ENCODE data around the gene HTR2B.
"Not testable (repeated sequence)": the region's sequence is repeated elsewhere in the genome, so short reads cannot be mapped to it uniquely, and the experiment has no call there.

The HTR2B gene

DNA sequence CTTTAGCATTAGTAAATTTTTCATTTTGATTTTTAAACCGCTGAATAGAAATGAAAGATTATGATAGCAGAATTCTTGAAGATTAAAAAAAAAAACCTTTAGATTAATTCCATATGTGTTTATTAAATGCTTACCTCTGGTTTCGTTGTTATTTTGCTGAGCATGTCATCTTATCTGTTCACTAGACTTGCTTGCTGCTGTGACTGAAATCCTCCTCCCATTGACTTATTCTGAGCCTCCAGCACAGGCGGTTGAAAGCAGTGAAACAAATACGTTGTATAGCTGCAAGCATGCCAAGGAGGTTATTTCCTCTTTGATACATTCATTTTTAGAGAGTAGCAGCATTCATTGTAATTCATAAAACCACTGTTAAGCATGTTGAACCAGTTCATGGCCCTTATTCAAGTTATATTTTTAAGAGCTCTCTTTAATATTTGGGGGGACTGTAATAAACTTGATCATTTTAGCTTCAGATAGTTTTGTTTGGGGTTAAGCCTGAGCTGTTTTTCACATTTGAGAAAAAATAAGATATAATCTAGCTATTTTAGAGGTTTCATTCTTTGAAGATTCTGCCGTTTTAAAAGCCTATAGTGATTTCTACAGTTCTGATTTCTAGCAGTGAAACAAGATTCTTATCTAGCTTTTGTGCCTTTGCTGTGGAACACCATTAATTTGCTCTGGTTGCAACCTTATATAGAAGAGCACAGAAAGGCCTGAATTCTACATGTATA lies at the start of gene HTR2B:
Gene HTR2B (minus strand): TSS at position 205 of the 731 bp plus-strand sequence. CDS start 1,278 bp downstream, outside the sequence.
- DNase-seq: no peak

- no peak for DNase-seq
These were observed 49.4 kb upstream of the HTR2B start for GRCh38 chr2:231174211-231174651.

DNA sequence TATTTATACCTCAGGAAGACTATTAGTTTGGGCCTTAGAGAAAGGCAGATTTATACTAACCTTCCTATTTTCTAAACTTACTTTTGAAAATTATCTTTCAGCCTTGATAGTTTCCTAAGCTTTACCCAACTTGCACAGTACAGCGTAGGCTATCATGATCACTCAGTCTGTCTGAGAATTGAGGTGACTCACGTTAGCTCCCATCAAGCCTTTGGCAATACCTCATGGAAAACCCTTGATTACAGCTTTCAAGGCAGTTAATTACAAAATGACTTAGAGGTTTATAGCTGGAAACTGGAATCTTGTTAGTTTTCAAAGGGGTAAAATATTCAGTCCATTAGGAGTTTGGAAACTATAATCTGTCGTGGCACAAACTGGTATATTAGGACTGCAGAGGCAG lies 47.2 kb upstream of the HTR2B start:
- no peak for DNase-seq

GRCh38 chr2:231170055-231170454 lies 45.2 kb upstream of the HTR2B start:
- DNase-seq: no peak

GRCh38 chr2:231169488-231169887 lies 44.6 kb upstream of the HTR2B start:
- DNase-seq: no peak

- DNase-seq: no peak
These were observed 43.8 kb upstream of the HTR2B start for GRCh38 chr2:231168460-231169139.

GRCh38 chr2:231167745-231168459 lies 43.1 kb upstream of the HTR2B start:
- no peak for DNase-seq

DNA sequence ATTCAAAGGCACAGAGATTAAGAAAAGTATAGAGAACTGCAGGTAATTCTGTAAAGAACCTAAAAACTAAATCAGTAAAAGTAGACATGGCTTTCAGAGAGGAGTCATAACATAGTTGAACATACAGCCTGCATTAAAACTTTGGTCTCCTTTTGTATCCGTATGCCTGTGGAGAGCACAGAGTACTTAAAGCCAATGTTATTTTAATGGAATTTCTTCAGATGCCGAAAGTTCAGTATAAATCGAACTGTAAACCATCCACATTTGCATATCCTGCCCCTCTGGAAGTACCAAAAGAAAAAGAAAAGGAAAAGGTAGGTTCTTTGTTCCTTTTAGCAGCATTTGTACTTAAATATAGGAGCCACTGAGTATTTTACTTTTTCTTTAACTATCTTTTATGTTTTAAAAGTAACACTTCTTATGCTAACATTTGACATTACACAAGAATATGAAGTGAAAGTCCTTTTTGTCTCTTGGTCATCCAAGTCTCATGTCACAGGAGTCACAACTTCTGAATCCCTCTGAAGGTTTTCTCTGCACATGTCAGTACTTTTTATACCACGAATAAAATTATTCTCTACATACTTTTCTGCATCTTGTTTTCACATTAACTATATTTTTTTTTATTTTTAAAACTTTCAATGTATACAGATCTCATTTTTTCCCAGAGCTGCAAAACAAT lies 38.7 kb upstream of the HTR2B start:
- DNase-seq: no peak

DNA sequence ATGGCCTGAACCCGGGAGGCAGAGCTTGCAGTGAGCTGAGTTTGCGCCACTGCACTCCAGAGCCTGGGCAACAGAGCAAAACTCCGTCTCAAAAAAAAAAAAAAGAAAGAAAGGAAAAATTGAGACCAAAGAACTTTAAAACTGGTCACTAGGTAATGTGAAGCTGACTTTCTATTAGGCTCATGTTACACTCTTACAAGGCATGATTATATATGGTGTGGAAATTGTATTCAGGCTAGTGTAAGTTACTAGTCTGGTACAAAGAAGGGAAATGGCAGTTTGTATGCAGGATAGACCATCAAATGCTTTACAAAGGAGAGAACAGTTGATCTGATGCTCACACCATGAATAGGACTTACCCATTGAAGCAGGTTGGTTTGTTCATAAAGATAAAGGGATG lies 38.2 kb upstream of the HTR2B start:
- DNase-seq: no peak

DNA sequence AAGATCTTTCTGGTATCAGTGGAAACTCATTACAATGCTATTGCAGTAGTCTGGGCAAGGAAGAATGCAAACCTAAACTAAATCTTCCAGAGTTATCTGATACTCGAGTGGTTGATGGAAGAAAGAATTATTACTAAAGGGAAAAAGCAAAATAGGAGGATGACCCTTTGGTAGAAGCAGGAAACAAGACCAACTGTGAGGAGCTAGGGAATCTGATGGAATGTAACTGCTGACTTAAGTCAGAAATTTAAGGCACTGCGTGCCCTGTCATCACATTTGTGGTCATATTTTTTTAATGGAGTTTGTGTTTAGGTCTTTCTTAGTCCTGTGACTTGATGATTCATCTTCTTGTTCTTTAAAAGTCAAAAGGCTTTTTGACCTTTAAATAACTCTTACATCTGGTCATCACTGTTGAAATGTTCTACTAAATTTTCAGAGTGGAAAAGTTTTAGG lies 37.1 kb upstream of the HTR2B start:
- no peak for DNase-seq

DNA sequence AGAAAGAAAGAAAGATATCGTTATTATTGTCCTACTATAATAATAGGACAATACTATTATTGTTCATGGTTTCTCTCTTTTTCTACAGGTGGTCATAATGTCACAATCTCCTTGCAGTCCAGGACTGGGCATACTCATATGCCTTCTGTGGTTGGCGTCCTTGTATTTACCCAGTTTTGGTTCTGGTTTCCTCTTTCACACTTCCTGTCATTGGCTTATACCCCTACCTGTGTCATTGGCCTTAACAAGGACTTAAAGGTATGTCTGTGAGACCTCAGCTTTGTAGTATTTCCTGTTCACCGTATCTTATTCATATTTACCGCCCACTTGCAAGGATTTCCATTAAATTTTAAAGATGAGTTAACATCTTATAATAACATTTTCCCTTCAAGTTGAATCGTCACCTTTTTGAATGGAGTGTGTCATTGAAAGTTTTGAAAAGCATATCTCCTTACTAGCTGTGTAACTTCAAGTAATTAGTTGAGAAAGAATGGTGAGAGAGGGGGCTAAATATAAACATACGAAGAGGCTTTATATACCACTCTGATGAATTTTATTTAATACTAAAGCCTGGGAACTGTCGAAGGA lies 36.5 kb upstream of the HTR2B start:
- DNase-seq: no peak

DNA sequence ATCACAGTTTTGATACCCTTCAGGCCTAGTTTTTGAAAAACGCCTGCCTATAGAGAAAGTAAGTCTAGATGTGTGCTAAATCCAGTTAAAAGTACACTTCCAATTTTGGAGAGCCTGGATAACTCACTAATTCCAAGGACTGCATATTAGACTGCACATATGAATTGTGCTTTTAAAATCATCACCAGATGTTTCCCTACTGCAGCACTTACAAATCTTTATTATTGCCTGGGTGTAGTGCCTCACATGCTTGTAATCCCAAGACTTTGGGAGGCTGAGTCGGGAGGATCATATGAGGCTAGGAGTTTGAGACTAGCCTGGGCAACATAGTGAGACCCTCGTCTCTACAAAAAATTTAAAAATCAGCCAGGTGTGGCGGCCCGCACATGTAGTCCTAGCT lies 35.9 kb upstream of the HTR2B start:
- DNase-seq: no peak

DNA sequence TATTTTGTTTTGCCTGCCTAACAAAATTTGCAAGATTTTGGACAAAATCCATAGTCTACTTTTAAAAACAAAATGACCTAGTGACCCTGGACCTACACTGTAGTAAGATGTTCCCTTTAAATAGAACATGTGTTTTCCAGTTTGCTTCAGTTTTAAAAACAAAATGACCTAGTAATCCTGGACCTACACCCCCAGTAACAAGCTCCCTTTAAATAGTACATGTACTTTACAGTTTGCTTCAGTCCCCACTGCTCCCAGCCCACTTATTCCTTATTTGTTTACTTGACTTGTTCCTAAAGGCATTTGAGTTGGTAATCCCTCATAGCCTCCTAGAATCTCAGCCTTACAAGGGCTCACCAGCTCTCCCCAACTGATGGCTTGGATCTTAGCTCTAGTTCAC lies 34.5 kb upstream of the HTR2B start:
- DNase-seq: no peak

DNA sequence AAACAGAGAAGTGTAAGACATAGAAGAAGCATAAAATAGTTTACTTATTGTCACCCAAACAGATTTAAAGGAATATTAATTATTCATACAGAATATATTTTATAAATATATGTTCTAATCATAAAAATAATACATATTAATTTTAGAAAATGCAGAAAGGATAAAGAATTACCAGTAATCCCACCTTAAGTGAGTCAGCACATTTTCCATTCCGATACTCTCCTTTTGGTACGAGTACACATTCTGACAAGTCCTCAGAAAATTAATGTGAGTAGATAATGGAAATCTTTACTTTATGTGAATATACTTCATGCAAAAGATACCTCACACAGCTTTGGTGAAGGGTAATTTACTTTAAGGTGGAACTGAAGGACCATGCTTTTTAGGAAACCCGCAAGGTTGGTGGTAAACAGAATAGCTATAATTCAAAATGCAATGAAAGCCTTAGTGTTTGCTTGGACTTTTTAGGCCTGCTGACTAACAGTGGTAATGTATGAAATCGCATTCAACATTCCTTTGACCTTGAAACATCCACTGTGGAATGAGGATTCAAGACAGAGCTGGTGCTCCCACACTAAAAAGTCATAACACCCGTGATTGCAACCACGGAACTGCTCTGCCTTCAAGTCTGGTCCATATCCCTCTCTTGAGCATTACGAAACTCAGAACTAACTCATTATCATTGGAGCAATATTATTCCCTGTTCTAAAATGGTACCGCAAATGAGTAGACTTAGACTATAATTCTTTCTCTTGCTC lies 28.1 kb upstream of the HTR2B start:
- no peak for DNase-seq

- no peak for DNase-seq
These were observed 21.8 kb upstream of the HTR2B start for GRCh38 chr2:231146665-231147064.

- no peak for DNase-seq
These were observed 20.1 kb upstream of the HTR2B start for GRCh38 chr2:231144896-231145295.

DNA sequence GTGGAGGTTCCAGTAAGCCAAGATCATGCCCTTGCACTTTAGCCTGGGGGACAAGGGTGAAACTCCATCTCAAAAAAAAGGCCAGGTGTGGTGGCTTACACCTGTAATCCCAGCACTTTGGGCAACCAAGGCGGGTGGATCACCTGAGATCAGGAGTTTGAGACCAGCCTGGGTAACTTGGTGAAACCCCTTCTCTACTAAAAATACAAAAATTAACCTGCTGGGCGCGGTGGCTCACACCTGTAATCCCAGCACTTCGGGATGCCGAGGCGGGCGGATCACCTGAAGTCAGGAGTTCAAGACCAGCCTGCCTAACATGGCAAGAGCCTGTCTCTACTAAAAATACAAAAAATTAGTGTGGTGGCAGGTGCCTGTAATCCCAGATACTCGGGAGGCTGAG lies 16.0 kb upstream of the HTR2B start:
- not testable (repeated sequence) for DNase-seq

DNA sequence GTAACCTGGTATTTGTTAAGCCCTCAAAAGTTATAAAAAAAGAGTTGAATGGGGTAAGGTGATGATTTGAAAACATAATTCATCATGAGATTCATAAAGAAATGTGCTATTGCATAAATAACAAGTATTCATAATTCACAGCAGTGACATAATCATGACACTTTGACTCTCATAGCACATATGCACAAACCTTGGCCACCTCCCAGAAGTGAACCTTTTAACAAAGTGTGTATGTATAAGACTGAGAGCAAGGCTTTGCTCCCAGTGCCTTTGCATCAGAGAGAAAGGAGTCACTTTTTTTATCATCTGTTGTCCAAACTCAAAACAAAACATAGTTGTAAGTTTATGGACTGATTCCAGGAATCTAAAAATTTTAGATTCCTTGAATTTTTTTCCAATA lies 15.0 kb upstream of the HTR2B start:
- no peak for DNase-seq

- no peak for DNase-seq
These were observed 13.9 kb upstream of the HTR2B start for GRCh38 chr2:231138699-231139098.

DNA sequence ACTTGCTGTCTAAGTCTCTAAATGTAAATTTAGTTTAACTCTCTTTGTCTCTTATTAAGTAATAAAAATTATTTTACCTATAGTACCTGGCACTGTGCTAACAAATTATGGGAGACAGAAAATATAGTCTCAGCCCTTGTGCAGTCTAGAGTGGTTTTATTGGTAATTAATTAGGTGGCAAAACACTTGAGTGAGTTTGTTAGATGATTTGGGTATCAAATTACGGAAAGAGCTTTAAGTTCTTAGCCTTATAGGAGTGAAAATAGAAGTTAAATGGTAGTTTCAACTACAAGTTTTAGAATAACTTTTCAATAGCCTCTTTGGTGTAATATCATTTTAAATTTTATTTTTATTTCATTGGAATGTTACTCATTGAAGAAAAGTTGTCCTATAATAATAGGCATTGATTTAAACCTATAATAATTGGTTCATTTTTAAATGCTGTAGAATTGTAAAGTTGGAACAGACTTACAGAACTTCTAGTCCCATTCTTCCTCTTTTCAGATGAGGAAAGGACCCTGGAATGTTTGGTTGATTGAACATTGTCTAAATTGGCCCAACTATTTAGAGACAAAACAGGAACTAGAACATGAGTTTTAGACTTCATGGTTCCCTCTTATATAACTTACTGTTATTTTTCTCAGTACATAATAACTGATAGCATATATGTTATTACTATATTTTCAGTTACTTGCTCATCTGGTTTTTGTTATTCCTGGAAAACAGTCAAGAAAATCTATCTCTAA lies 10.2 kb upstream of the HTR2B start:
- no peak for DNase-seq

Measured in CD4-positive, alpha-beta T cell treated with Interleukin-17A for 4 hours (primary cell).